NOMO-1 (cell line): ENCODE data around the gene PTK6.
A peak's percentile ranks its signal among the peaks of the same experiment; 100 is the strongest.

Experiments
- DNase-seq, 2 experiments: peaks; one replicate each; lab custom pipeline; 2025; ENCODE audit not compliant: unreplicated experiment in 2 of 2; lab: John Stamatoyannopoulos, UW

PTK6 gene

GRCh38 chr20:63497138-63497945, 39.8 kb downstream of the PTK6 start:
- no peak for DNase-seq

- DNase-seq = no peak
These were observed 40.5 kb downstream of the PTK6 start for GRCh38 chr20:63496596-63497120.

GRCh38 chr20:63495741-63496595, 41.2 kb downstream of the PTK6 start:
- DNase-seq = peak; percentile 16 to 39

- no peak for DNase-seq
These were observed 41.9 kb downstream of the PTK6 start for GRCh38 chr20:63495167-63495720.

GRCh38 chr20:63494420-63495166, 42.6 kb downstream of the PTK6 start:
- no peak for DNase-seq

GRCh38 chr20:63494084-63494419, 43.1 kb downstream of the PTK6 start:
- no peak for DNase-seq

- DNase-seq = no peak
These were observed 43.6 kb downstream of the PTK6 start for GRCh38 chr20:63493563-63494020.

- DNase-seq = no peak
These were observed 44.2 kb downstream of the PTK6 start for GRCh38 chr20:63492982-63493381.

- DNase-seq = no peak
These were observed 44.7 kb downstream of the PTK6 start for GRCh38 chr20:63492518-63492917.

GRCh38 chr20:63491635-63492230, 45.4 kb downstream of the PTK6 start:
- DNase-seq = no peak

- DNase-seq = no peak
These were observed 46.1 kb downstream of the PTK6 start for GRCh38 chr20:63491078-63491477.

GRCh38 chr20:63490416-63490815, 46.8 kb downstream of the PTK6 start:
- DNase-seq = no peak

GRCh38 chr20:63488315-63489251, 48.6 kb downstream of the PTK6 start:
- DNase-seq = no peak

- no peak for DNase-seq
These were observed 49.4 kb downstream of the PTK6 start for GRCh38 chr20:63487781-63488241.

- no peak for DNase-seq
These were observed 49.9 kb downstream of the PTK6 start for GRCh38 chr20:63487116-63487764.

GRCh38 chr20:63486300-63486855, 50.8 kb downstream of the PTK6 start:
- no peak for DNase-seq

- DNase-seq = no peak
These were observed 52.3 kb downstream of the PTK6 start for GRCh38 chr20:63484651-63485403.

GRCh38 chr20:63484236-63484635, 52.9 kb downstream of the PTK6 start:
- DNase-seq = no peak
